Loucy (cell line): ENCODE measurements around the gene KDM7A.

ENCODE experiments used
- H2AFZ ChIP-seq: fragments of 200-600 bp; sonication (generic); 2 replicates; pipeline ENCODE4 v1.6.0; 2016; ENCODE audit warnings: antibody characterized with exemption, mild to moderate bottlenecking, low read length, moderate library complexity
- H3F3A ChIP-seq: fragments of 200-600 bp; 2 replicates; pipeline ENCODE4 v1.6.0; 2016; ENCODE audit warnings: antibody characterized with exemption, low read depth, mild to moderate bottlenecking
- H3K27me3 ChIP-seq: fragments of 200-600 bp; sonication (generic); 2 replicates; pipeline ENCODE4 v1.6.1; 2014; ENCODE audit warnings: low read length, mild to moderate bottlenecking; ENCODE audit not compliant: insufficient read depth, poor library complexity, severe bottlenecking
- H3K36me3 ChIP-seq: fragments of 200-600 bp; sonication (generic); 2 replicates; pipeline ENCODE4 v1.6.1; 2016; ENCODE audit warnings: low read length; ENCODE audit not compliant: insufficient read depth
- H3K4me1 ChIP-seq: fragments of 200-600 bp; sonication (generic); 2 replicates; pipeline ENCODE4 v1.5.1; 2014; ENCODE audit warnings: low read length, mild to moderate bottlenecking; ENCODE audit not compliant: insufficient read depth, poor library complexity, severe bottlenecking
- H3K4me2 ChIP-seq: fragments of 200-600 bp; sonication (generic); 2 replicates; pipeline ENCODE4 v1.6.0; 2014; ENCODE audit warnings: antibody characterized with exemption, low read length, low read depth, mild to moderate bottlenecking; ENCODE audit not compliant: poor library complexity, severe bottlenecking
- H3K4me3 ChIP-seq: fragments of 200-600 bp; sonication (generic); 2 replicates; pipeline ENCODE4 v1.5.1; 2014; ENCODE audit warnings: low read length, mild to moderate bottlenecking, mixed read lengths; ENCODE audit not compliant: poor library complexity, severe bottlenecking
- H3K79me2 ChIP-seq: fragments of 200-600 bp; sonication (generic); 2 replicates; pipeline ENCODE4 v1.6.1; 2014; ENCODE audit warnings: low read length; ENCODE audit not compliant: insufficient read depth
- H3K9ac ChIP-seq: fragments of 200-600 bp; sonication (generic); 2 replicates; pipeline ENCODE4 v1.6.0; 2014; ENCODE audit warnings: mild to moderate bottlenecking, low read depth, low read length, moderate library complexity; ENCODE audit not compliant: poor library complexity, severe bottlenecking
- H3K9me2 ChIP-seq: fragments of 200-600 bp; sonication (generic); replicated peaks from 2 replicates; pipeline ENCODE4 v1.6.1; 2016; ENCODE audit warnings: low read depth, low read length, mixed read lengths
- H3K9me3 ChIP-seq: fragments of 200-600 bp; sonication (generic); 2 replicates; pipeline ENCODE4 v1.6.1; 2014; ENCODE audit warnings: mild to moderate bottlenecking, antibody characterized with exemption, low read length, low read depth; ENCODE audit not compliant: insufficient read depth
- H4K20me1 ChIP-seq: fragments of 200-600 bp; sonication (generic); 2 replicates; pipeline ENCODE4 v1.6.0; 2014; ENCODE audit warnings: antibody characterized with exemption, low read length, mild to moderate bottlenecking; ENCODE audit not compliant: insufficient read depth, poor library complexity, severe bottlenecking
- CTCF ChIP-seq: fragments of 200-600 bp; sonication (generic); conservative IDR thresholded peaks from 2 replicates; pipeline ENCODE4 v1.5.1; 2014; ENCODE audit warnings: mild to moderate bottlenecking, antibody characterized with exemption, low read length
- EZH2phosphoT487 ChIP-seq: fragments of 200-600 bp; IDR thresholded peaks from 2 replicates; pipeline ENCODE4 v1.6.1; 2018; ENCODE audit warnings: antibody characterized with exemption, mild to moderate bottlenecking, moderate library complexity, borderline replicate concordance

Gene KDM7A

DNA sequence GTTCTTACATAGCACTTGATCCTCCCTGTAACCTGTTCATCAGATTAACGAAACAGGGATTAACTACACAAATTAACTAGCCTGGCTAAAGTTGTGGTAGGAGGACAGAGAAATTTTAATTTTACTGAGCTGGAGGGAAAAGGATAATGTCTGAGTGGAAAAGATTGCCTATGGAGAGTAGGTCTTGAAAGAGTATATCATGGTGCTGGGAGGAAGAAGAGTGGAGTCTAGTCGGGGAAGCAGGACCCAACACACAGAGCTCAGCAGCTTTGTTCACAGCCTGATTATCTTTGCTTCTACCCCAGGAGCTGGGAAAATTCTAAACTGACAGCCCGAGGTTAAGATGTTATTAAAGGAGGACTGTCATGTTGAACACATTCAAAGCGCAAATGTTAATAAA is 6.1 kb upstream of the KDM7A start:
- no peaks in the 10 kb centered on the region for H3K9me2 ChIP-seq
- no peaks in the 10 kb centered on the region for H3K79me2 ChIP-seq
- no peaks in the 10 kb centered on the region for H3K9me3 ChIP-seq
- TF ChIP-seq EZH2phosphoT487 (no peak), CTCF (no peak)
- H3K4me3 ChIP-seq = no peak overlapping the region
- H3F3A ChIP-seq = no peaks in the 10 kb centered on the region
- H3K4me2 ChIP-seq = no peak overlapping the region
- no peak overlapping the region for H3K9ac ChIP-seq
- H2AFZ ChIP-seq = no peak overlapping the region
- H3K27me3 ChIP-seq = no peaks in the 10 kb centered on the region
- no peaks in the 10 kb centered on the region for H3K36me3 ChIP-seq
- peaks cover under 1% of the 10 kb centered on the region for H3K4me1 ChIP-seq
- H4K20me1 ChIP-seq = no peaks in the 10 kb centered on the region

DNA sequence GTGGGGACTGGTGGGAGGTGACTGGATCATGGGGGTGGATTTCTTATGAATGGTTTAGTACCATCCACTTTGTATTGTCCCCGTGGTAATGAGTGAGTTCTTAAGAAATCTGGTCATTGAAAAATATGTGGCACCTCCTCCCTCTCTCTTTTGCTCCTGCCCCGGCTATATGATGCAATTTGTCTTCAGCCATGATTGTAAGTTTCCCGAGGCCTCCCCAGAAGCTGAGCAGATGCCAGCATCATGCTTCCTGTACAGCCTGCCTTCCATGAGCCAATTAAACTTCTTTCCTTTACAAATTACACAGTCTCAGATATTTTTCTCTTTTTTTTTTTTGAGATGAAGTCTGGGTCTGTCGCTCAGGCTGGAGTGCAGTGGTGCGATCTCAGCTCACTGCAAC is 2.6 kb upstream of the KDM7A start:
- Histone ChIP-seq H2AFZ (no peak overlapping the region), H3K27me3 (no peaks in the 10 kb centered on the region), H3K4me1 (peaks cover 6% of the 10 kb centered on the region), H3K4me3 (no peak overlapping the region), H3K36me3 (no peaks in the 10 kb centered on the region), H3K4me2 (no peak overlapping the region), H3F3A (no peaks in the 10 kb centered on the region), H3K9me3 (no peaks in the 10 kb centered on the region), H3K9me2 (no peaks in the 10 kb centered on the region), H3K9ac (no peak overlapping the region), H3K79me2 (no peaks in the 10 kb centered on the region), H4K20me1 (no peaks in the 10 kb centered on the region)
- TF ChIP-seq CTCF = no peak
- no peak for TF ChIP-seq EZH2phosphoT487

DNA sequence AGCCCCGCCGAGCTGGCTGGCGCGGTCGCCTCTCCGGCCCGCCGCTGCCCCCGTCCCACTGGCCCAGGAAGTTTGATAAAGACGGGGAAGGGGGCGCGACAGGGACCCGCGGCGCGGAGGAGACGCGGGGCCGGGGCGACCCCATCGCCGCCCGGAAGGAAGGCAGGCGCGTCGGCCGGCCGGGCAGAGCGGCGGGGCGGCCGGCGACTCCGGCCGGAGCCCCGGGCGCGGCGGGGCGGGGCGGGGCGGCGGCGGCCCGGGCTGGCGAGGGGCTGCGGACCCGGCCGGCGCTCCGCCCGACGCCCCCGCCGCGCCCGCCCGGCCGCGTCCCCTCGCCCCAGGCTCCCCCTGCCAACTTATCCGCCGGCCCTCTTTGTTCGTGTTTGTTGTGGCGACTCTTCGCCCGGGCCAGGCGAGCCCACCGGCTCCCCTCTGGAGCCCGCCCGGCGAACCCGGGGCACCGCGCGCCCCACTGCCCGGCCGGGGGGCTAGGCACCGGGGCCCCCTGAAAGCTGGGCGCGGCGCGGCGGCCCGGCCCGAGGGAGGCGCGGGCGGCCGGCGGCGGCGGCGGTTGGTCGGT is 571 bp downstream of the KDM7A start:
- no peaks in the 10 kb centered on the region for H3K27me3 ChIP-seq
- peak overlapping the region; percentile 64 for H3K9ac ChIP-seq
- peak overlapping the region; percentile 77 for H3K4me3 ChIP-seq
- H4K20me1 ChIP-seq = no peaks in the 10 kb centered on the region
- H3F3A ChIP-seq = no peaks in the 10 kb centered on the region
- no peaks in the 10 kb centered on the region for H3K9me3 ChIP-seq
- no peaks in the 10 kb centered on the region for H3K9me2 ChIP-seq
- H2AFZ ChIP-seq = peak overlapping the region; percentile 81; the same call in 1 of the 2 replicates
- peaks cover 9% of the 10 kb centered on the region for H3K4me1 ChIP-seq
- peaks cover 9% of the 10 kb centered on the region; the same call in 1 of the 2 replicates for H3K79me2 ChIP-seq
- TF ChIP-seq EZH2phosphoT487 (no peak), CTCF (no peak)
- peak overlapping the region; percentile 73 for H3K4me2 ChIP-seq
- no peaks in the 10 kb centered on the region for H3K36me3 ChIP-seq
